ENCODE measurements around the gene HELZ. TPM values are rescaled to one million over a fixed set of nuclear protein-coding genes. Genes with fewer than 3 reads are reported as not detected.

HELZ gene
- 49.3 and 49.8 TPM in 2 replicates for total RNA-seq (2021)
- long read RNA-seq, transcript HELZ-202 (14 exons, 1,872 nt): major isoform, 25 of 86 reads
- long read RNA-seq, partial matches to known transcripts: 38 of 86 reads
- long read RNA-seq, other reads (novel, unspliced or antisense): 22 of 86 reads

- H4K5ac ChIP-seq (ENCODE audit: insufficient read length, low read depth, low read length): no peak within 1 kb of the TSS
- H2AK5ac ChIP-seq (ENCODE audit: insufficient read length, low read length): no peak within 1 kb of the TSS
- H3K27me3 ChIP-seq (ENCODE audit: insufficient read depth, low read length): no peaks in the 10 kb centered on the region
- no peak within 1 kb of the TSS for H2AFZ ChIP-seq (ENCODE audit: low read length)
- no peak within 1 kb of the TSS for H2BK5ac ChIP-seq (ENCODE audit: insufficient read length, low read length)
- no peak for TF ChIP-seq CTCF (conservative IDR thresholded peaks at IDR 0.05)
- H2BK120ac ChIP-seq (ENCODE audit: low read depth, low read length, poor library complexity, severe bottlenecking): no peak within 1 kb of the TSS
- peak within 1 kb of the TSS; percentile 84 for H3K18ac ChIP-seq (ENCODE audit: insufficient read length, low read depth, low read length)
- H4K20me1 ChIP-seq (ENCODE audit: control insufficient read depth, insufficient read depth, insufficient read length): no peaks in the 10 kb centered on the region
- H2BK20ac ChIP-seq (ENCODE audit: low read depth, low read length, poor library complexity, severe bottlenecking): no peak within 1 kb of the TSS
- peak within 1 kb of the TSS; percentile 92 to 94 (median 92) for H3K27ac Mint-ChIP-seq
- no peak within 1 kb of the TSS for H3K56ac ChIP-seq (ENCODE audit: insufficient read length, low read depth, low read length)
- DNase-seq: peak; percentile 81
- H3K4me1 ChIP-seq (ENCODE audit: insufficient read depth, low read length): no peaks in the 10 kb centered on the region; the same call in 1 of the 2 replicates
- H3K79me1 ChIP-seq (ENCODE audit: insufficient read depth, low read depth, low read length, poor library complexity, severe bottlenecking): no peaks in the 10 kb centered on the region
- H3K4me3 Mint-ChIP-seq: peak within 1 kb of the TSS; percentile 87 to 90
- H2BK12ac ChIP-seq (ENCODE audit: insufficient read length, low read depth, low read length): no peak within 1 kb of the TSS
- H3K27ac ChIP-seq (ENCODE audit: insufficient read length, low read depth, low read length): no peak within 1 kb of the TSS
- peak within 1 kb of the TSS; percentile 75 for H3K9ac ChIP-seq (ENCODE audit: extremely low read depth, insufficient read length, low read length)
- H3K23ac ChIP-seq (ENCODE audit: insufficient read length, low read depth, low read length): no peak within 1 kb of the TSS
- no peaks in the 10 kb centered on the region; the same call in 1 of the 2 replicates for H3K79me2 ChIP-seq (ENCODE audit: insufficient read depth, low read length)
- H3K23me2 ChIP-seq (ENCODE audit: insufficient read length, low read depth, low read length, poor library complexity, severe bottlenecking): peaks cover 10% of the 10 kb centered on the region
- H2BK15ac ChIP-seq (ENCODE audit: low read depth, low read length): no peak within 1 kb of the TSS; the same call in 1 of the 2 replicates
- peak within 1 kb of the TSS; percentile 82 for H3K14ac ChIP-seq (ENCODE audit: insufficient read depth, low read length)
- H3T11ph ChIP-seq (ENCODE audit: low read length): no peak within 1 kb of the TSS
- H3K4ac ChIP-seq (ENCODE audit: low read depth, low read length): no peak within 1 kb of the TSS
- H3K9me3 ChIP-seq (ENCODE audit: control insufficient read depth, low read depth, low read length): no peaks in the 10 kb centered on the region
- WGBS (ENCODE audit: extremely low coverage, insufficient read length, low lambda C conversion rate): no CpG with 5 or more reads among the region's 67 CpGs
- peaks cover 26% of the 10 kb centered on the region in 2 experiments for H3K4me1 Mint-ChIP-seq
- no peaks in the 10 kb centered on the region for H3K27me3 Mint-ChIP-seq (ENCODE audit: low read depth)
- peak within 1 kb of the TSS; percentile 37 for H4K91ac ChIP-seq (ENCODE audit: insufficient read length, low read depth, low read length)
- H4K8ac ChIP-seq (replicated peaks; ENCODE audit: insufficient read length, low read depth, low read length): no peak within 1 kb of the TSS
- H3K36me3 Mint-ChIP-seq (ENCODE audit: insufficient read depth in 1 of 3, low read depth in 3 of 3): peaks cover 0 to 18% (median 16%) of the 10 kb centered on the region in 3 experiments; a peak in 4 of 7 replicates
- no peaks in the 10 kb centered on the region; a peak in 1 of 5 replicates for H3K9me3 Mint-ChIP-seq
- peak within 1 kb of the TSS; percentile 92 for H3K4me2 ChIP-seq (ENCODE audit: insufficient read depth, insufficient read length, low read length)
These were observed at the start of gene HELZ for GRCh38 chr17:67245073-67245693. Gene HELZ, minus strand, starts transcription at chr17:67245196. Its CDS starts 26,392 bp downstream, at chr17:67218804.

Measured in H9 (cell line).